Measurements from ENCODE around the gene TBX5. TPM values are rescaled to one million over a fixed set of nuclear protein-coding genes. Genes with fewer than 3 reads are reported as not detected.

TBX5 gene
- total and polyA plus RNA-seq, 9 of the 15 experiments (the other 6 are each of a cell fraction or from before 2014, with no cell fraction given): not detected

GRCh38 chr12:114402084-114402717 is 3.7 kb downstream of the TBX5 start:
- intact Hi-C loops (cut with micrococcal nuclease): no loop called here
- ChIA-PET CTCF (ENCODE audit: low intra/inter-chr PET ratio) (no interaction called here), POLR2A (no interaction called here)
- no peak for FAIRE-seq
- Histone ChIP-seq H3K79me2 (ENCODE audit: control insufficient read depth, insufficient read depth, low read length) (no peaks in the 10 kb centered on the region), H2AFZ (ENCODE audit: low read depth, low read length) (no peak overlapping the region), H3K9me3 (replicated peaks; ENCODE audit: control insufficient read depth, insufficient read depth, low read depth, low read length) (no peaks in the 10 kb centered on the region), H3K9me1 (ENCODE audit: control insufficient read depth, insufficient read depth, low read length) (peaks cover 3% of the 10 kb centered on the region), H3K9ac (ENCODE audit: insufficient read depth in 1 of 2, low read depth in 2 of 2, low read length in 2 of 2) (no peak overlapping the region), H3K4me2 (ENCODE audit: insufficient read depth, low read length) (no peak overlapping the region), H3K4me3 (no peak overlapping the region), H3K27ac (ENCODE audit: extremely low read depth, low read depth, low read length) (no peak overlapping the region), H3K4me1 (replicated peaks in 1 of 2; ENCODE audit: control insufficient read depth in 2 of 2, insufficient read depth in 2 of 2, low read length in 2 of 2) (peaks cover 0 to 7% of the 10 kb centered on the region in 2 experiments; a peak in 2 of 5 replicates), H3K27me3 (ENCODE audit: control insufficient read depth in 2 of 2, insufficient read depth in 2 of 2, low read length in 2 of 2) (peaks cover 50 to 85% of the 10 kb centered on the region in 2 experiments), H4K20me1 (replicated peaks; ENCODE audit: control insufficient read depth, insufficient read depth, low read length) (0 out of 2 replicates have a peak, but pooled peaks cover 6% of the 10 kb centered on the region), H3K36me3 (ENCODE audit: control insufficient read depth, insufficient read depth, low read length) (no peaks in the 10 kb centered on the region)
- BruUV-seq (replicated peaks): no TSS peak
- no peak for ATAC-seq
- WGBS (ENCODE audit: insufficient coverage, low coverage, missing lambda C conversion rate): 3% methylated on average over 5 of the region's 5 CpGs
- in situ Hi-C loops (cut with MboI): no loop called here
- DNase-seq (ENCODE audit: extremely low read depth in 1 of 4, low spot score in 3 of 4): no peak
- no peak for TF ChIP-seq EP400 (IDR thresholded peaks at IDR 0.05)
- TF ChIP-seq MTA3 (IDR thresholded peaks at IDR 0.05; ENCODE audit: borderline replicate concordance): no peak
- TF ChIP-seq ILK (tag; IDR thresholded peaks at IDR 0.05; ENCODE audit: borderline replicate concordance, low read depth): no peak
- no peak for TF ChIP-seq ZNF655 (CRISPR knock-in tag; IDR thresholded peaks at IDR 0.05)
- no peak for TF ChIP-seq ZNF175 (CRISPR knock-in tag; IDR thresholded peaks at IDR 0.05; ENCODE audit: low read depth)
- no peak for TF ChIP-seq ZBTB34 (CRISPR knock-in tag; IDR thresholded peaks at IDR 0.05)
- no peak for TF ChIP-seq ZNF133 (CRISPR knock-in tag; IDR thresholded peaks at IDR 0.05)
- TF ChIP-seq TAF7 (tag; IDR thresholded peaks at IDR 0.05): no peak
- TF ChIP-seq CEBPB (tag; IDR thresholded peaks at IDR 0.05): no peak
- TF ChIP-seq NR0B1 (IDR thresholded peaks at IDR 0.05; ENCODE audit: partially characterized antibody): no peak
- TF ChIP-seq RREB1 (CRISPR knock-in tag; IDR thresholded peaks at IDR 0.05): no peak
